ENCODE results near the gene C4orf51. TPM values are rescaled to one million over a fixed set of nuclear protein-coding genes. Genes with fewer than 3 reads are reported as not detected.

C4orf51 gene
- total and polyA plus RNA-seq, 2 donors (not counting 1 experiment from before 2014, with no cell fraction given), result not detected

- peaks cover 8% of the 10 kb centered on the region for H3K9me3 Mint-ChIP-seq (ENCODE audit: insufficient read depth)
- WGBS (ENCODE audit: insufficient coverage), result no CpG with 5 or more reads among the region's 2 CpGs
- Histone ChIP-seq H3K9me3 (ENCODE audit: control extremely low read depth in 1 of 3, control insufficient read depth in 2 of 3, insufficient read depth in 1 of 3, low read length in 2 of 3) (no peaks in the 10 kb centered on the region), H3K4me2 (replicated peaks; ENCODE audit: low read depth, low read length, poor library complexity, severe bottlenecking) (no peak overlapping the region), H3K27ac (ENCODE audit: low read length in 2 of 2) (no peak overlapping the region), H3K79me2 (ENCODE audit: control insufficient read depth, insufficient read depth, low read length) (no peaks in the 10 kb centered on the region), H3K27me3 (replicated peaks in 1 of 4; ENCODE audit: control extremely low read depth in 1 of 4, control insufficient read depth in 3 of 4, insufficient read depth in 4 of 4, low read length in 3 of 4) (no peaks in the 10 kb centered on the region), H3K4me3 (ENCODE audit: control extremely low read depth in 1 of 5, extremely low read depth in 1 of 5, insufficient read depth in 1 of 5, low read depth in 2 of 5, low read length in 4 of 5) (no peak overlapping the region), H3K36me3 (replicated peaks in 1 of 2; ENCODE audit: control extremely low read depth in 1 of 2, control insufficient read depth in 1 of 2, extremely low read depth in 1 of 2, insufficient read depth in 2 of 2, low read length in 1 of 2) (peaks cover 8 to 44% of the 10 kb centered on the region in 2 experiments), H2AFZ (ENCODE audit: insufficient read depth, low read depth, low read length, poor library complexity, severe bottlenecking) (no peak overlapping the region), H4K20me1 (ENCODE audit: control insufficient read depth, insufficient read depth, low read length, poor library complexity, severe bottlenecking) (no peaks in the 10 kb centered on the region), H3K4me1 (ENCODE audit: control insufficient read depth in 2 of 2, insufficient read depth in 2 of 2, low read length in 2 of 2) (no peaks in the 10 kb centered on the region), H3K9ac (ENCODE audit: low read length) (no peak overlapping the region)
- ChIA-PET CTCF (no interaction called here), POLR2A (no interaction called here)
- DNase-seq, result no peak
- H3K27ac Mint-ChIP-seq, result no peak overlapping the region
- TF ChIP-seq CTCF (IDR thresholded peaks at IDR 0.05) (no peak), EZH2 (IDR thresholded peaks at IDR 0.05; ENCODE audit: borderline replicate concordance, insufficient read depth, low read depth, low read length, poor library complexity, severe bottlenecking) (no peak)
- intact Hi-C loops (cut with micrococcal nuclease), result no loop called here
- no peak for ATAC-seq (ENCODE audit: low read depth)
- no peaks in the 10 kb centered on the region for H3K27me3 Mint-ChIP-seq
- no peak overlapping the region for H3K4me3 Mint-ChIP-seq
- no peaks in the 10 kb centered on the region for H3K4me1 Mint-ChIP-seq
Observed at GRCh38 chr4:145769450-145770037, 89.6 kb downstream of the C4orf51 start.

- Histone ChIP-seq H3K36me3 (replicated peaks in 1 of 2; ENCODE audit: control extremely low read depth in 1 of 2, control insufficient read depth in 1 of 2, extremely low read depth in 1 of 2, insufficient read depth in 2 of 2, low read length in 1 of 2) (peaks cover 11 to 43% of the 10 kb centered on the region in 2 experiments), H3K4me2 (replicated peaks; ENCODE audit: low read depth, low read length, poor library complexity, severe bottlenecking) (no peak overlapping the region)
Observed at GRCh38 chr4:145770124-145770523, 90.2 kb downstream of the C4orf51 start.

More at GRCh38 chr4:145770124-145770523, 90.2 kb downstream of the C4orf51 start:
- intact Hi-C loops (cut with micrococcal nuclease), result no loop called here
- H3K27ac ChIP-seq (ENCODE audit: low read length in 2 of 2), result no peak overlapping the region
- Mint-ChIP-seq H3K27me3 (no peaks in the 10 kb centered on the region), H3K4me3 (no peak overlapping the region), H3K27ac (no peak overlapping the region), H3K4me1 (no peaks in the 10 kb centered on the region), H3K9me3 (ENCODE audit: insufficient read depth) (peaks cover 8% of the 10 kb centered on the region)
- CTCF ChIA-PET, result no interaction called here
- no peaks in the 10 kb centered on the region for H3K4me1 ChIP-seq (ENCODE audit: control insufficient read depth in 2 of 2, insufficient read depth in 2 of 2, low read length in 2 of 2)
- no peak for DNase-seq
- TF ChIP-seq CTCF (IDR thresholded peaks at IDR 0.05) (no peak), EZH2 (IDR thresholded peaks at IDR 0.05; ENCODE audit: borderline replicate concordance, insufficient read depth, low read depth, low read length, poor library complexity, severe bottlenecking) (no peak)
- no peak for ATAC-seq (ENCODE audit: low read depth)
- POLR2A ChIA-PET, result no interaction called here
- WGBS (ENCODE audit: insufficient coverage), result no CpG with 5 or more reads among the region's 4 CpGs
- no peak overlapping the region for H3K4me3 ChIP-seq (ENCODE audit: control extremely low read depth in 1 of 5, extremely low read depth in 1 of 5, insufficient read depth in 1 of 5, low read depth in 2 of 5, low read length in 4 of 5)
- no peaks in the 10 kb centered on the region for H3K9me3 ChIP-seq (ENCODE audit: control extremely low read depth in 1 of 3, control insufficient read depth in 2 of 3, insufficient read depth in 1 of 3, low read length in 2 of 3)
- H2AFZ ChIP-seq (ENCODE audit: insufficient read depth, low read depth, low read length, poor library complexity, severe bottlenecking), result no peak overlapping the region
- no peaks in the 10 kb centered on the region for H3K27me3 ChIP-seq (replicated peaks in 1 of 4; ENCODE audit: control extremely low read depth in 1 of 4, control insufficient read depth in 3 of 4, insufficient read depth in 4 of 4, low read length in 3 of 4)
- H3K79me2 ChIP-seq (ENCODE audit: control insufficient read depth, insufficient read depth, low read length), result no peaks in the 10 kb centered on the region
- H4K20me1 ChIP-seq (ENCODE audit: control insufficient read depth, insufficient read depth, low read length, poor library complexity, severe bottlenecking), result no peaks in the 10 kb centered on the region
- H3K9ac ChIP-seq (ENCODE audit: low read length), result no peak overlapping the region

Data from B cell (primary cell).